ENCODE measurements around the gene TGM2.

DNA sequence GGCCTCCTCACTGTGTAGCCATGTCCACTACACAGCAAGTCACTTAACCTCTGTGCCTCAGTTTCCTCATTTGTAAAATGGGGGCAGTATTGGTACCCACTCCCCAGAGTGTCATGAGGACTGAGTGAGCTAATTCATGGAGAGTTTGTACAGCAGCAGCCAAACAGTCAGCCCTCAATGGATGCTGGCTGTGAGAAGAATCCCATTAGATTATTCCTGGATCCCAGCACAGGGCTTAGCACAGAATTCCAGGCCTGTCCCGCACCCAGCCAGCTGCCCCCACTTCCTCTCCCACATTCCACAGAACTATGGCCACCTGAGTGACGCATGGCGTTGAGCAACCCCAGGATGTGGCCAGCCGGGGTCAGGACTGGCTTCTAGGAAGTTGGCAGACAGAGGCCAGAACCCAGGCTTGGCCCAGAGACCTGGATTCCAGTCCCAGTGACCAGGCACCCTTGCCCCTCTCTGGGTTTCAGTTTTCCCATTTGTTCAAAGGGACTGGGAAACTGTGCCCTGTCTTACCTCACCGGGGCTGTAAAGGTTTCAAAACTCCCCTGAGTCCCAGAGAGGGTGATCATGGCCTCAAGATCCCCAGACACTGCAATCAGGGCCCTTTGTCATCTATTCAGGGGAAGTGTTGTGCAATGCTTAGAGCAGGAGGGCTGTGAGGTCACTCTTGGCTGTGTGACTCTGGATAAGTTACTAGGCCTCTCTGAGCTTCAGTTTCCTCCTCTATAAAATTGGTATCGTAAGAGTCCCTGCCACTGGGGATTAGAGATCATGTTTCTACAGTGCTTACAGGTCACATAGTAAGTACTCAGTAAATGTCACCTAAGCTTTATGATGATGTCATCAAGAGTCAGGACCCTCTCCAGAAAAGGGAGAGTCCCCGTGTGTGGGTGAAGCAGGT is 3.0 kb upstream of the TGM2 start:
- TF ChIP-seq, protein P1, sequence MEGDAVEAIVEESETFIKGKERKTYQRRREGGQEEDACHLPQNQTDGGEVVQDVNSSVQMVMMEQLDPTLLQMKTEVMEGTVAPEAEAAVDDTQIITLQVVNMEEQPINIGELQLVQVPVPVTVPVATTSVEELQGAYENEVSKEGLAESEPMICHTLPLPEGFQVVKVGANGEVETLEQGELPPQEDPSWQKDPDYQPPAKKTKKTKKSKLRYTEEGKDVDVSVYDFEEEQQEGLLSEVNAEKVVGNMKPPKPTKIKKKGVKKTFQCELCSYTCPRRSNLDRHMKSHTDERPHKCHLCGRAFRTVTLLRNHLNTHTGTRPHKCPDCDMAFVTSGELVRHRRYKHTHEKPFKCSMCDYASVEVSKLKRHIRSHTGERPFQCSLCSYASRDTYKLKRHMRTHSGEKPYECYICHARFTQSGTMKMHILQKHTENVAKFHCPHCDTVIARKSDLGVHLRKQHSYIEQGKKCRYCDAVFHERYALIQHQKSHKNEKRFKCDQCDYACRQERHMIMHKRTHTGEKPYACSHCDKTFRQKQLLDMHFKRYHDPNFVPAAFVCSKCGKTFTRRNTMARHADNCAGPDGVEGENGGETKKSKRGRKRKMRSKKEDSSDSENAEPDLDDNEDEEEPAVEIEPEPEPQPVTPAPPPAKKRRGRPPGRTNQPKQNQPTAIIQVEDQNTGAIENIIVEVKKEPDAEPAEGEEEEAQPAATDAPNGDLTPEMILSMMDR (IDR thresholded peaks at IDR 0.05): no peak
- no peak for TF ChIP-seq POLR2A (IDR thresholded peaks at IDR 0.05)
